GM19328 (cell line): Measurements from ENCODE around the gene IL36B.

Source experiments
- ATAC-seq: cut with Tn5 transposase; IDR thresholded peaks from one replicate; pipeline ENCODE4 v1.9.1; 2021; ENCODE audit warnings: mild to moderate bottlenecking, moderate library complexity; ENCODE audit not compliant: unreplicated experiment

Gene IL36B

DNA sequence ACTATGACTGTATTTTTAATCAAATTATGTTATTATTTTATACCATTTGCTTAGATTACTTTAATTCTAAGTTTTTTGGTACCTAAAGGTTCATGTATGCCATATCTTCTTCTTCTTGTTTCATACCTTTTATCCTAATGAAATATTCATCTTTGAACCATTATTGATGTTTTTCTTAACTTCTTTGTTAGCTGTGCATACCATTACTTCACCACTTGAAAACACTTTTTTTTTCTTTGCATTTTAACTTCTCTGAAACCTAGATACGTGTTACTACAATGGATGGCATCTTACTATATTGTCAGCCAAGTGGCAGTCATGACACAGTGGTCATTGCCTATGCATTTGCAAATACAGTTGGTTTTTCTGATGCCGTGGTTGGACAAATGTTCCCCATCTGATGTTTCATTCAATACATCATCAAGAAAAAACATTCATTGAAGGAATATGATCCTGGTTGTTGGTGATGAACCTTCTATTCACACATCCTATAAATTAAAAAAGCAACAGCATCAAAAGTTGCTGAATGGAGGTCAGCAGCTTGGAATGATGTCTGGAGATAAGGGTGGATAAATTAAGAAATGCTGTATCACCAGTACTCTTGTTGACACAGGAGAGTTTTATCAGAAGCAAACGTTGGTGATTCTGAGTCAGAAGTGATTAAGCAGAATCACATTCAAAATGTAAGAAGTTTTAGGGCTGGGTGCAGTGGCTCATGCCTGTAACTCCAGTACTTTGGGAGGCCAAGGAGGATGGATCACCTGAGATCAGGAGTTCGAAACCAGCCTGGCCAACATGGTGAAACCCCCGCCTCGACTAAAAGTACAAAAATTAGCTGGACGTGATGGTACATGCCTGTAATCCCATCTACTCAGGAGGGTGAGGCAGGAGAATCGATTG is 40.0 kb downstream of the IL36B start:
- no peak for ATAC-seq

DNA sequence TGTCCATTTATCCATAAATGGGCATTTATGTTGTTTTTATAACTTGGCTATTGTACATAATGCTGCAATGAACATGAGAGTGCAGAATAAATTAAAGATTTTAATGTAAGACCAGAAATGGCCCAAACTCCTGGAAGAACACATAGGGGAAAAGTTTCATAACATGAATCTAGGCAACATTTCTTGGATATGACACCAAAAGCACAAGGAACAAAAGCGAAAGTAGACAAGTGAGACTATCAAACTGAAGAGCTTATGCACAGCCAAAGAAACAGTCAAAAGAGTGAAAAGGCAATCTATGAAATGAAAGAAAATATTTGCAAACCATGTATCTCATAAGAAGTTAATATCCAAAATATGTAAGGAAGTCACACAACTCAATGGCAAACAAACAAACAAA is 41.6 kb downstream of the IL36B start:
- ATAC-seq = no peak

DNA sequence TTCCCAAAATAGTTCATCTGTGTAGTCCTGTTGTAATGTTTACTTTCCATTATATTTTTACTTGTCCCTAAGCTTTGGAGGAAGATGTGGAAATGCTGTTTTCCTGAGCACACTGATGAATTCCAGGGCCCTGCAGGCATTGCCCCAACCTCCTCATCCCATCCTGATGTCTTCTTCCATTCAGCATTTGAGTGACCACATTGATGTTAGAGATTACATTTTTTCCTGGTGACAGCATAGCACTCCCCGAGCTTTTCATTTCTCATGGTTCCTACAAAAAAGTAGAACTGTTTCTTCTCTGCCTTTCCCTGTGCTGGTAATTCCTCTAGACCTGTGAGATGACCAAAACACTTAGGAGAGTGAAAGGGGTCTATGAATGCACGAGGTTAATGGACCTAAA is 42.6 kb downstream of the IL36B start:
- no peak for ATAC-seq

DNA sequence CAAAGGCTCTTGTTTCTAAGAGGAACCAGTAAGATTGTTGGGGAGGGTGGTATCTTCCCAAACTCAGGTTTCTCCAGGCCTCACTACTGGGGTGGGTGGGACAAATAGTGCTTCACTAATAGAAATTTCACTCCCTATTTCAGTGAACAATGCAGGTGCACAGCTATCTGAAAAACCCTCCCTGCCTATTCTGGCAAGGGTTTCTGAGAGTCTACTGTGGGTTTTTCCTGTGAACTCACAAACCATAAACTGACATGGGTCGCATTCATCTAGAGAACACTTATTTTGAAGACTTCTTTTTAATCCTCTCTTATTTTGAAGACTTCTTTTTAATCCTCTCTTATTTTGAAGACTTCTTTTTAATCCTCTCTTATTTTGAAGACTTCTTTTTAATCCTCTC is 43.0 kb downstream of the IL36B start:
- ATAC-seq = no peak

DNA sequence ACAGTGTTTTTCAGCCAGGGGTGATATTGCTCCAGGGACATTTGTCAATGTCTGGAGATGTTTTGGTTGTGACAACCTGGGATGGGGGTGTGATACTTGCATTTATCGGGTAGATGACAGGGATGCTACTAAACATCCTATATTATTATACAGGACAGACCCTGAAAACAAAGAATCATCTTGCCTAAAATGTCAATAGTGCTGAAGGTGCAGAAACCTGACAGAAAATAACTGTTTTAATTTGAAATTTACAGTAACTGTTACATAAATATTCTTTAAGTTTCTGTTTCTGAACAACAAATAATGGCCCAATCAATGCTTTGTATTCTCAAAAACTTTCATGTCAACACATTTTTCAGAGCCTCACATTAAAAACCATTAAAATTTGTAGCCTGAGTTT is 45.4 kb downstream of the IL36B start:
- no peak for ATAC-seq

DNA sequence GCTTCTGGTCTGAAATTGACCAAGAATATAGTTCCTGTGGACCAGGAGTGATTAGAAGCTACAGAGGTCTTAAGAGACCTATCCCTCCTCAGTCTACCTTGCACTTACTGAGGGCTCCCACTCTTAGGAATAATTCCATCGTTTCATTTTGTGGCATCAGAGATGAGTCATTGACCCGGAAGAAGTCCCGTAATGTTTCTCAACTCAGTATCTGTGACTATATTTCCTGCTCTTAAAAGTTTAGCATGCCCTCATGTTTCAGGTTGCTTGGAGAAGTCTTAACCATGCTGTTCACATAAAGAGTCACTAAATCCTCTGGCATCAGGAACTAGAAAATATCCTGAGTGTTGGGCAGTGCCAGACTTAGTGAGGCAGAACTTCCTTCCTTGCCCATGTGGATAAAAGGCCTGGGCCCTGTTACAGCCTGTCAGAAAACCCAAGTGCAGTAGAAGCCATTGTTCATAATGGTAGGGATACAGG is 47.6 kb downstream of the IL36B start, which contains the start of gene IL36A:
Gene IL36A (plus strand): TSS at position 430 of the 480 bp plus-strand sequence. CDS start 413 bp downstream, outside the sequence.
- ATAC-seq = no peak

DNA sequence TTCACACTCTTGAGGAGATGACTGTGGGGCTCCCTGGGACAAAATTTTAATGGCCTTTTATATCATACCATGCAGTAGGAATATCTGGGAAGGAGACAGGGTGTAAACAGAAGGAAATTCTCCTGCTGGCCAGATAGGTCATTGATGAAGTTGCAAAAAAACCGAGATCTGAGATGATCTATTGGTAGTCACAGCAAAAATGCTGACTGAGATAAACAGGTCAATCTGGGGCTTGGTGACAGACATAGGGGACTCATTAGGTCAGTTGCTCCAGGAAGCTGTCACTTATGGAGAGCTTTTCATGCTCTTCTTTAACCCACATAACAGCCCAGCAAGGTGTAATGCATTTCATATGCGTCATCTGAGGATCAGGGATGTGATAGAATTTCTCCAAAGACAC is 50.0 kb downstream of the IL36B start:
- ATAC-seq = no peak

DNA sequence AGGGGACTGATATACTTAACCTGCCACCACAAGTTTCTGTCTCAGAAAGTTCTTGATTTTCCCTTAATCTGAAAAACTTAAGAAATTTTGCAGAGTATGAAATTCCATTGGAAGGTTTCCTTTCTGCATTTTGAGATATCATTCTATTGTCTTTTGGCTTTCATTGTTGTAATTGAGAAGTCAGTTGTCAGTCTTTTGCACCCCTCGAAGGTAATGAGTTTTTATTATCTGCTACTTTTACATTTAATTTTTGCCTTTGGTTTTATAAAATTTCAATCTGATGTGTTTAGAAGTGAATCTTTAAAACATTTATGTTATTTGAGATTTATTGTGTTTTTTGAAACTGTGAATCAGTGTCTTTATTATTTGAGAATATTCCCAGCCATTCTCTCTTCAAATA is 52.2 kb downstream of the IL36B start:
- ATAC-seq = no peak

DNA sequence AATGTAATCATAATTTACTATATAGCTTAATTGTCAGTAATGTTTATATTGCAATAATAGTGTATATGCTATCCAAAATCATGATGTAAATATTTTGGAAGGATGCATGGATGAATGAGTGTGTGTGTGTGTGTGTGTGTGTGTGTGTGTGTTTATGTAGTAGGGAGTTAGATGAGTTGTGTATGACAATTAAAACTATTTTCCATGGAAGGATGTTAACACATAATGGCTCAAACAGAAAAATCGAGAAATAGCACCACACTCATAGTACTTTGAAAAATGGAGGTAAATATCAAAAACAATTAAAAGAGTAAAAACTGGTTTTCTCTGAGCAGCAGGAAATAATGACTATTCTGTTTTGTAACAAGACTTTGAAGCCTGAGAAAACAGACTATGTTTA is 55.5 kb downstream of the IL36B start:
- no peak for ATAC-seq

DNA sequence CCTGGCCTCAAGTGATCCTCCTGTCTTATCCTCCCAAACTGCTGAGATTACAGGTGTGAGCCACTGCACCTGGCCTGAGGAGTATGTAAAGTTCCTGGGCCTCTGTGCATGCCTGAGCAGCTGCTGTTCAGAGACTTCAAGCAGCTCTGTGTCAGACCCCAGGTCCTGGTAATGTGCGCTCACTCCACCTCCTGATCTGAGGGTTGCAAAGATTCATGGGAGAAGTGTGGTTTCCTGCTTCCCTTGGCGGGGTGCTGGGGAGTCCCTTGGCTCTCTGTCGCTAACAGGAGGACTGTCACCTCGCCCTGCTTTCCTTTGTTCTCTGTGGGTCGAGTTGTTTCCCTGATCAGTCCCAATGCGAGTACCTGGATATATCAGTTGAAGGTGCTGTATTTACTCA is 56.0 kb downstream of the IL36B start:
- ATAC-seq = no peak

DNA sequence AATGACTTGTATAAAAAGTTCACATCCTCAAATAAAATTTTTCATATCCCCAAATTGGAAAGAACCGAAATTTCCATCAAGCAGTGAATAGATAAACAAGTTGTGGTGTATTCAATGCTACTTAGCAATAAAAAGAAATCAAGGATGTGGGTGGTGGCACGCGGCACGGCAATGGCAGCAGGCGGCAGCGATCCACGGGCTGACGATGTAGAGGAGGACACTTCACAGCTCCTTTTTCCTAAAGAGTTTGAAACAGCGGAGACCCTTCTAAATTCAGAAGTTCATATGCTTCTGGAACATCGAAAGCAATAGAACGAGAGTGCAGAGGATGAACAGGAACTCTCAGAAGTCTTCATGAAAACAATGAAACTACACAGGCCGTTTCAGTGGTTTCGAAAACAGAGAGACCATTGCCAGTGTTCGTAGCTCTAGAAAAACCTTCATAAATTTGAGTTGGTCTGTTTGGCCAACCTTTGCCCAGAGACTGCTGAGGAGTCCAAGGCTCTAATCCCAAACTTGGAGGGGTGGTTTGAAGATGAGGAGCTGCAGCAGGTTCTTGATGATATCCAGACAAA is 57.2 kb downstream of the IL36B start:
- no peak for ATAC-seq

DNA sequence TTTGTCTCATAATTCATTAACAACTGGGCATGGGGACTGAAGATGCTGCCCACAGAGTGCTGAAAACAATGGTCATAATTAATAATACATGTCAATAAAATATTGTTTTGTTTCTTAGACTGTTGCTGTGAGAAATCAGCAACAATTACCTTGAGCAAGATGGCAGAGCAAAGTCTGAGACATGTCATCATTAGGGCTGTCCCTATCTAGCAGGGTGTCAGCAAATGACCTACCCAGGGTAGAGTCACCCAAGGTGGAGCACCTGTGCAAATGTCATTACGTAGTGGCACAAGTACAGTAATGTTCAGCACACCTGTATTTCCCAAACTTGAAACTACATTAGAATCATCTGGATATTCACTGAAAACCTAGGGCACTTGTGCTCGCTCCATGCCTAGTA is 58.0 kb downstream of the IL36B start:
- ATAC-seq = no peak

DNA sequence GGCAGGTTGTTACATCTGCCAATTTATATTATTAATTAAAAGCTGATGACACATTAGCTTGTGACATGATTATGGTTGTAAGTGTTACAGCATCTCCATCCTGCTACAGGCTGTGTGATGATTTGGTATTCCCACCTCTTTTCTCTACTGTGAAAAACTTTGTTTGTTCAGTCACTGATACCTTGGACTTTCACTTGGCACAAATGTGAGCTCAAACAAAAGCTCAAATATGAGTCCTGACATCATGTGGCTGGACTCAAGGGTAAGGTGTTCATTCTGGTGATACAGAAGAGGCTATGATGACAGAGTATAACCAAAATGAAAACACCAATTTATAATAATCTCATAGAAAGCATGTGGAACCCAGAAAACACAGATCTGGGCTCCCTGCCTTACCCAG is 58.8 kb downstream of the IL36B start:
- no peak for ATAC-seq

DNA sequence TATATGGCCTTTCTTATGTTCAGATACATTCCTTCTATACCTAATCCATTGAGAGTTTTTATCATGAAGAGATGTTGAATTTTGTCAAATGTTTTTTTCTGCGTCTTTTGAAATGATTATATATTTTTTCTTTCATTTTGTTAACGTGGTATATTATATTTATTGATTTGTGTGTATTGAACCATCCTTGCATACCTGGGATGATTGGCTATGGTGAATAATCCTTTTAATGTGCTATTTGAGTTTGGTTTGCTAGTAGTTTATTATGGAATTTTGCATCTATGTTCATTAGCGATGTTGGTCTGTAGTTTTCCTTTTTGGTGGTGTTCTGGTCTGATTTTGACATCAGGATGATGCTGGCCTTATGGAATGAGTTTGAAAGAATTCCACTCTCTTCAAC is 63.1 kb downstream of the IL36B start:
- ATAC-seq = no peak

DNA sequence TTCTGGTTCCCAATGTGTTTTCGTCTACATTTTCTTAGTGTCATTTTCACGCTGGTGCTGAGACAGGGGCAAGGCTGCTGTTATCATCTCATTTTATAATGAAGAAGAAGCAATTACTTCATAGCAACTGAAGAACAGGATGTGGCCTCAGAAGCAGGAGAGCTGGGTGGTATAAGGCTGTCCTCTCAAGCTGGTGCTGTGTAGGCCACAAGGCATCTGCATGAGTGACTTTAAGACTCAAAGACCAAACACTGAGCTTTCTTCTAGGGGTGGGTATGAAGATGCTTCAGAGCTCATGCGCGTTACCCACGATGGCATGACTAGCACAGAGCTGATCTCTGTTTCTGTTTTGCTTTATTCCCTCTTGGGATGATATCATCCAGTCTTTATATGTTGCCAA is 67.6 kb downstream of the IL36B start:
- ATAC-seq = no peak

DNA sequence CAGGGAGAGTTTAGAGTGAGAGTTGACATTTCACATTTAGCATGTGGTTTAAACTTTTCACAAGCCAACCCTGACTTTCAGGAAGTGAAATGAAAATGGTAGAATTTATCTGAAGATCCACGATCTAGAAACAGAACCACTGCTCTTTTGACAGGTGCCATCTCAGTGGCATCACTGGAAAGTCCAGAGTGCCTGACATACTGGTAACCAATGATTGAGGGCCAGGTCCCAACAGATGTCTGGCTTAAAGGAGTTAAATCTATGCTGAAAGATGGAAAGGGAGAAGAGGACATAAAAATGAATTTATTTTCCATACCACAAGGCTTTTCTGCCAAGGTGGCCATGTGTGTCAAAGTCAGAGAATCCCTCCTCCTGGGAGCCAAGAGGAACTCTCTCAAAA is 72.1 kb downstream of the IL36B start:
- ATAC-seq = no peak

DNA sequence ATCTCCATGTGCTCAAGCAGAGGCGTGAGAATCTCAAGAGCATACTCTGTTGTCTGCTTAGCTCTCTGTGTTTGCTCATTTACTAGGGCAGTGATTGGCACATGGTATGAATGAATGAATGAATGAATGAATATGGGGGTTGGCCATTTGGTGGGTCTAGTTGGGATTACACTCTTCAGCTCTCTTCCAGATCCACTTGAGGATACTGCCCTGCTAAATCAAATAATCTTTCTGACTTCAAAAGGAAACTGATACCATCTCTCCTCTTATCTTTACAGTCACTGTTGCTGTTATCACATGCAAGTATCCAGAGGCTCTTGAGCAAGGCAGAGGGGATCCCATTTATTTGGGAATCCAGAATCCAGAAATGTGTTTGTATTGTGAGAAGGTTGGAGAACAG is 72.9 kb downstream of the IL36B start:
- no peak for ATAC-seq

DNA sequence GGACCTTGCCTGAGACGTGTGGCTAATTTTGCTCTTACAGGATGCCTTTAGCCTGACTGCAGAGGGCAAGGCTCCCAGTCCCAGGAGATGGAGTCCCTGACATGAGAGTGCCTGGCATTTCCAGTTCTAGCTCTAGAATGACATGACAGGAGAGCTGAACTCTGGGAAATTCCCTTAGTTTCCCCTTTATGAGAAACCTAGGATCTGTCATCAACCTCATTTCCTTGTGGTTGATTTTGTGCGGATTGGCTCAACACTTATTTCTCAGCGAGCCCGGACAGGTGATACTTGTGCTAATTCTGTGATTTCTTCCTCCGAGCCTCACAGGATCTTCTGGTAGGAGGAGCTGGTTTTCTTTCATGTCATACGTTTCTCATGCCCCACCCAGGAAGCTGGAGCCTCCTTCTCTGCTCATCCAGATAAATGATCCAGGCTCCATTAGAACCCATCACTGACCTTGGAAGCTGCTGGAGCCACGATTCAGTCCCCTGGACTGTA is 75.1 kb downstream of the IL36B start, which contains the start of gene IL36G:
Gene IL36G (plus strand): TSS at position 448 of the 498 bp plus-strand sequence. CDS start 633 bp downstream, outside the sequence.
- no peak for ATAC-seq
